GM15510 (cell line): ENCODE data around the gene LAMA4.

Source experiments
- POLR2A ChIP-seq: IDR thresholded peaks from 3 replicates; pipeline ENCODE4 v1.6.1; 2011; ENCODE audit warnings: borderline replicate concordance; ENCODE audit not compliant: insufficient read length; ENCODE audit errors: extremely low read depth

LAMA4 gene

GRCh38 chr6:112145080-112145573 lies 109.2 kb downstream of the LAMA4 start:
- TF ChIP-seq POLR2A: no peak

GRCh38 chr6:112144145-112144926 lies 110.0 kb downstream of the LAMA4 start:
- TF ChIP-seq POLR2A: no peak

DNA sequence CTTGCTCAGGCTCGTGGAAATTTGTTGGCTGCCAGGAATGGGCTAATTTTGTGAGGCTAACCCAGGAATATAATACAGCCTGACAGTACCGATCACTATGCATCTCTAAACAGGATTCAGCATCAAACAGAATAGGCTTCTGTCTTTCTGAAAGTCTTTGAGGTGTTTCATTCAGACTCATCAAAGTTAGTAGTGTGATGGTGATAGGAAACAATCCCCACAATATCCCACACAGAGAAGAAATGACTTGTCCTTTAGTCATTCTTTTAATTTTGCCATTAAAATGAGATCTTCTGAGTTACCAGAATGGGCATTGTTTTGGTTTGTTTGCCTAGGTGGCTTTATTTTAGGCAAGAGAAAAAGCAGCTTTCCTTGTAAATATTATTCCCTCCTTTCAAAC lies 112.7 kb downstream of the LAMA4 start:
- no peak for TF ChIP-seq POLR2A

- TF ChIP-seq POLR2A: no peak
Measured at GRCh38 chr6:112139052-112139451, 115.3 kb downstream of the LAMA4 start.

GRCh38 chr6:112130878-112131277 lies 123.5 kb downstream of the LAMA4 start:
- no peak for TF ChIP-seq POLR2A

DNA sequence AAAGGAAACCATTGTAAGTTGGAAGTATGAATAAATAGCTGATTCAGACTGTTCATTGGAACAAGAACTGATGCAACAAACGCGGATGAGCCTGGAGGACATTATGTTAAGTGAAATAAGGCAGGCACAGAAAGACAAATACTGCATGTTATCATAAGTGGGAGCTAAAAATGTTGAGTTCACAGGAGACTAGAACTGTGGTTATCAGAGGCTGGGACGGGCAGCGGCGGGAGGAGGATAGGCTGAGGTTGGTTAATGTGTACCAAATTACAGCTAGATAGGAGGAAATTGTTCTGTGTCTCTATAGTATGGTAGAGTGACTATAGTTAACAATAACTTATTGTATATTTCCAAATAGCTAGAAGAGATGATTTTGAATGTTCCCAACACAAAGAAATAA lies 126.2 kb downstream of the LAMA4 start:
- TF ChIP-seq POLR2A: no peak

- no peak for TF ChIP-seq POLR2A
Measured at GRCh38 chr6:112123982-112124381, 130.4 kb downstream of the LAMA4 start.

- TF ChIP-seq POLR2A: no peak
Measured at GRCh38 chr6:112122756-112123155, 131.6 kb downstream of the LAMA4 start.

GRCh38 chr6:112118034-112118433 lies 136.3 kb downstream of the LAMA4 start:
- TF ChIP-seq POLR2A: no peak

- TF ChIP-seq POLR2A: no peak
Measured at GRCh38 chr6:112117554-112117953, 136.8 kb downstream of the LAMA4 start.

- TF ChIP-seq POLR2A: no peak
Measured at GRCh38 chr6:112116221-112116620, 138.1 kb downstream of the LAMA4 start.

- TF ChIP-seq POLR2A: no peak
Measured at GRCh38 chr6:112114577-112115223, 139.7 kb downstream of the LAMA4 start.

- TF ChIP-seq POLR2A: no peak
Measured at GRCh38 chr6:112113918-112114317, 140.4 kb downstream of the LAMA4 start.

- TF ChIP-seq POLR2A: no peak
Measured at GRCh38 chr6:112113431-112113830, 140.9 kb downstream of the LAMA4 start.

DNA sequence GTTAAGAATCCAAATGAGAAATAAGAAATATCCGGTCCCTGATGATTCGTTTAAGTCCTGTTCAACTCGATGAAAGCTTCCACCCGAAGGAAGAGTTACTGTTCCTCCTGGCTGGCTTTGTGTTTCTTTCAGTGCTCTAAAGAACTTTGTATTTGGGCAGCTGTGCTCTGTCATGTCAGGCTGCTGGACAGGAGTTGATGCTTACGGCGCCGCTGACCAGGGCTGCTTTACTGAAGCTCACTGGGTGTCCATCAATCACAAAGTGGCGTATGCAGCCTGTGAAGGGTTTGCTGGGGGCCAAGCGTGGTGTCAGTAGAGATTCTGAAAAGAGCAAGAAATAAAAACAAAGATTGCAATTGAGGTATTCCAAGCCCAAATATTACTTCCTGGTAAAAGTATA lies 145.1 kb downstream of the LAMA4 start:
- no peak for TF ChIP-seq POLR2A

GRCh38 chr6:112106562-112106961 lies 147.8 kb downstream of the LAMA4 start:
- no peak for TF ChIP-seq POLR2A
